Loucy (cell line): ENCODE data around the gene PALS2.

Source experiments
- EZH2phosphoT487 ChIP-seq: fragments of 200-600 bp; IDR thresholded peaks from 2 replicates; pipeline ENCODE4 v1.6.1; 2018; ENCODE audit warnings: antibody characterized with exemption, mild to moderate bottlenecking, moderate library complexity, borderline replicate concordance
- TF ChIP-seq, protein P1 (sequence below): fragments of 200-600 bp; sonication (generic); conservative IDR thresholded peaks from 2 replicates; pipeline ENCODE4 v1.5.1; 2014; ENCODE audit warnings: mild to moderate bottlenecking, antibody characterized with exemption, low read length

DNA sequence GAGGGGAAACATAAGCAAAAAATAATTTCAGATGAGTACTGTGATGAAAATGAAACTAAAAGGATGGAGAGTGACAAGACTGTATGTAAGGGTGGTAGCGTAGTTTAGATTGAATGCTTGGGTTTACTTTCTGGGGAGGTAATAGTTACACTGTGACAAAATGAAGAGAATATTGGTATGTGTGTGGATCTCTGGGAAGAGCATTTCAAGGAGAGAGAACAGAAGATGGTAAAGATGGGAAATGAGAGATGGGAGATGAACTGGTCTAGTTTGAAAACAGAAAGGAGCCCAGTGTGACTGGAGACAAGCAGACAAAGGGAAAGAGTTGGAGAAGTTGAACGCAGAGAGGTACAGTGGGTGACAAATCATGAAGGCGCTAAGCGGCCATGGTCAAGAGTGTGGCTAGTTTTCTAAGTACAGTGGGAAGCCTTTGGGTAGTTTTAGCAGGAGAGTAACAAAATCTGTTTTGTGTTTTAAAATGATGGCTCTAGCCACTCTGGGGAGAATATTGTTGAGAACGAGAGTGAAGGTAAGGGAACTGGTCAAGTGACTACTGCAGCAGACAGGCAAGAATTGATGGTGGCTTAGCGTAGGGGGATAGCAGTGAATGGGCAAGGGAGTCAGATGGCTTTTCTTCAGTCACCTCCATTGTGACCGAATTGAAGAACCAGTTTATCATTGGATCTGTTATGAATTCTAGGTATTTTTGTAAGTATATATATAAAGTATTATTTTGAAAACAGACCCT lies 22.6 kb downstream of the PALS2 start:
- TF ChIP-seq, protein P1, sequence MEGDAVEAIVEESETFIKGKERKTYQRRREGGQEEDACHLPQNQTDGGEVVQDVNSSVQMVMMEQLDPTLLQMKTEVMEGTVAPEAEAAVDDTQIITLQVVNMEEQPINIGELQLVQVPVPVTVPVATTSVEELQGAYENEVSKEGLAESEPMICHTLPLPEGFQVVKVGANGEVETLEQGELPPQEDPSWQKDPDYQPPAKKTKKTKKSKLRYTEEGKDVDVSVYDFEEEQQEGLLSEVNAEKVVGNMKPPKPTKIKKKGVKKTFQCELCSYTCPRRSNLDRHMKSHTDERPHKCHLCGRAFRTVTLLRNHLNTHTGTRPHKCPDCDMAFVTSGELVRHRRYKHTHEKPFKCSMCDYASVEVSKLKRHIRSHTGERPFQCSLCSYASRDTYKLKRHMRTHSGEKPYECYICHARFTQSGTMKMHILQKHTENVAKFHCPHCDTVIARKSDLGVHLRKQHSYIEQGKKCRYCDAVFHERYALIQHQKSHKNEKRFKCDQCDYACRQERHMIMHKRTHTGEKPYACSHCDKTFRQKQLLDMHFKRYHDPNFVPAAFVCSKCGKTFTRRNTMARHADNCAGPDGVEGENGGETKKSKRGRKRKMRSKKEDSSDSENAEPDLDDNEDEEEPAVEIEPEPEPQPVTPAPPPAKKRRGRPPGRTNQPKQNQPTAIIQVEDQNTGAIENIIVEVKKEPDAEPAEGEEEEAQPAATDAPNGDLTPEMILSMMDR = no peak
- TF ChIP-seq EZH2phosphoT487 = no peak
